Subcutaneous adipose tissue (tissue), 4 donors: ENCODE data around the gene NRXN3. TPM values are rescaled to one million over a fixed set of nuclear protein-coding genes. Genes with fewer than 3 reads are reported as not detected.

ENCODE experiments used
- CTCF ChIP-seq: fragments of 450-650 bp; IDR thresholded peaks from one replicate; pipeline ENCODE4 v1.5.1; 2016; ENCODE audit warnings: low read depth, mild to moderate bottlenecking, control low read depth, antibody characterized with exemption, moderate library complexity
- total RNA-seq, 4 donors: library from RNA; depleted of rRNA; stranded (reverse); fragments of >200 nt; gene quantifications; one replicate each; pipeline ENCODE4 v1.1.0, GENCODE V29; 2016

Gene NRXN3
- total RNA-seq, 4 donors from 2014 or later: 0.57 to 2.4 (median 1.1) TPM; not detected in 1

- no peak for TF ChIP-seq CTCF
These were observed 931.2 kb downstream of the NRXN3 start for GRCh38 chr14:79101388-79101787.

- no peak for TF ChIP-seq CTCF
These were observed 933.6 kb downstream of the NRXN3 start for GRCh38 chr14:79103764-79104163.

- TF ChIP-seq CTCF: no peak
These were observed 941.9 kb downstream of the NRXN3 start for GRCh38 chr14:79111987-79112501.

- no peak for TF ChIP-seq CTCF
These were observed 947.4 kb downstream of the NRXN3 start for GRCh38 chr14:79117561-79117960.

GRCh38 chr14:79118291-79118690, 948.1 kb downstream of the NRXN3 start:
- no peak for TF ChIP-seq CTCF

GRCh38 chr14:79134361-79134760, 964.2 kb downstream of the NRXN3 start:
- TF ChIP-seq CTCF: no peak

- TF ChIP-seq CTCF: no peak
These were observed 966.2 kb downstream of the NRXN3 start for GRCh38 chr14:79136071-79137044.
